HL-60 (cell line): ENCODE measurements around the gene XIRP2.

Experiments
- DNase-seq, 2 experiments: peaks; one replicate each; pipeline ENCODE4 v3.0.0-alpha.2; 2010 to 2020; ENCODE audit warnings: low read depth in 1 of 2, low spot score in 1 of 2
- H3K27ac ChIP-seq: fragments of 250-450 bp; sonication (Bioruptor Pico); replicated peaks from 2 replicates; pipeline ENCODE4 v1.5.1; 2020; ENCODE audit warnings: mild to moderate bottlenecking, moderate library complexity
- H3K27me3 ChIP-seq: fragments of 250-450 bp; sonication (Bioruptor Pico); 2 replicates; pipeline ENCODE4 v1.5.1; 2021; ENCODE audit warnings: mild to moderate bottlenecking, moderate library complexity; ENCODE audit not compliant: insufficient read depth, poor library complexity, severe bottlenecking
- H3K4me3 ChIP-seq: replicated peaks from 2 replicates; pipeline ENCODE4 v1.5.1; 2011; ENCODE audit warnings: mild to moderate bottlenecking, control low read depth, low read length; ENCODE audit not compliant: insufficient read depth
- GABPA ChIP-seq: IDR thresholded peaks from 2 replicates; pipeline ENCODE4 v1.6.1; 2012; ENCODE audit warnings: low read depth
- POLR2AphosphoS5 ChIP-seq: IDR thresholded peaks from 2 replicates; pipeline ENCODE4 v1.6.1; 2012; ENCODE audit warnings: low read depth
- REST ChIP-seq: IDR thresholded peaks from 2 replicates; pipeline ENCODE4 v1.6.1; 2012; ENCODE audit warnings: low read depth; ENCODE audit not compliant: insufficient replicate concordance
- SPI1 ChIP-seq: IDR thresholded peaks from 2 replicates; pipeline ENCODE4 v1.6.1; 2012; ENCODE audit warnings: low read depth, mild to moderate bottlenecking, borderline replicate concordance
- TF ChIP-seq, protein P1 (sequence below): IDR thresholded peaks from one replicate; pipeline ENCODE4 v1.5.1; 2011; ENCODE audit warnings: low read length, control low read depth, inconsistent platforms; ENCODE audit not compliant: insufficient read depth

XIRP2 gene

GRCh38 chr2:166870346-166870745, 17.9 kb upstream of the XIRP2 start:
- Histone ChIP-seq H3K27me3 (no peaks in the 10 kb centered on the region), H3K27ac (no peak overlapping the region), H3K4me3 (no peak overlapping the region)
- TF ChIP-seq SPI1: no peak
- no peak for TF ChIP-seq REST
- TF ChIP-seq GABPA: no peak
- TF ChIP-seq POLR2AphosphoS5: no peak
- TF ChIP-seq, protein P1, sequence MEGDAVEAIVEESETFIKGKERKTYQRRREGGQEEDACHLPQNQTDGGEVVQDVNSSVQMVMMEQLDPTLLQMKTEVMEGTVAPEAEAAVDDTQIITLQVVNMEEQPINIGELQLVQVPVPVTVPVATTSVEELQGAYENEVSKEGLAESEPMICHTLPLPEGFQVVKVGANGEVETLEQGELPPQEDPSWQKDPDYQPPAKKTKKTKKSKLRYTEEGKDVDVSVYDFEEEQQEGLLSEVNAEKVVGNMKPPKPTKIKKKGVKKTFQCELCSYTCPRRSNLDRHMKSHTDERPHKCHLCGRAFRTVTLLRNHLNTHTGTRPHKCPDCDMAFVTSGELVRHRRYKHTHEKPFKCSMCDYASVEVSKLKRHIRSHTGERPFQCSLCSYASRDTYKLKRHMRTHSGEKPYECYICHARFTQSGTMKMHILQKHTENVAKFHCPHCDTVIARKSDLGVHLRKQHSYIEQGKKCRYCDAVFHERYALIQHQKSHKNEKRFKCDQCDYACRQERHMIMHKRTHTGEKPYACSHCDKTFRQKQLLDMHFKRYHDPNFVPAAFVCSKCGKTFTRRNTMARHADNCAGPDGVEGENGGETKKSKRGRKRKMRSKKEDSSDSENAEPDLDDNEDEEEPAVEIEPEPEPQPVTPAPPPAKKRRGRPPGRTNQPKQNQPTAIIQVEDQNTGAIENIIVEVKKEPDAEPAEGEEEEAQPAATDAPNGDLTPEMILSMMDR: no peak
- DNase-seq: no peak

GRCh38 chr2:166881177-166881576, 7.1 kb upstream of the XIRP2 start:
- TF ChIP-seq, protein P1: no peak
- TF ChIP-seq POLR2AphosphoS5: no peak
- TF ChIP-seq SPI1: no peak
- no peak for TF ChIP-seq GABPA
- no peak for TF ChIP-seq REST
- no peak overlapping the region for H3K4me3 ChIP-seq
- no peak for DNase-seq
- no peak overlapping the region for H3K27ac ChIP-seq
- H3K27me3 ChIP-seq: no peaks in the 10 kb centered on the region

DNA sequence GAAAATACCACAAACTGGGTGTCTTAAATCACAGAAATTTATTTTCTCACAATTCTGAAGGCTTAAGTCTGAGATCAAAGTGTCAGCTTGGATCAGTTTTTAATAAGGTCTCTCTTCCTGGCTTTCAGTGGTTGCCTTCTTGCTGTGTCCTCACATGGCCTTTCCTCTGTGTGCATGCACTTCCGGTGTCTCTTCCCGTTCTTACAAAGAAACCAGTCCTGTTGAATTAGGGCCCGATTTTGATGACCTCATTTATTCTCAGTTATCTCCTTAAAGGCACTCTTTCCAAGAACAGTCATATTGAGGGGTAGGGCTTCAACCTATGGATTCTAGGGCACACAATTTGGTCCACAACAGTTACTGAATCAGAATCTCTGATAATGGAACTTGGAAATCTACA, 5.4 kb upstream of the XIRP2 start:
- TF ChIP-seq REST (no peak), SPI1 (no peak), POLR2AphosphoS5 (no peak), GABPA (no peak)
- TF ChIP-seq, protein P1: no peak
- H3K27ac ChIP-seq: no peak overlapping the region
- no peak for DNase-seq
- H3K4me3 ChIP-seq: no peak overlapping the region
- no peaks in the 10 kb centered on the region for H3K27me3 ChIP-seq
